Measurements from ENCODE around the gene CPEB1.

GRCh38 chr15:82648257-82649103 is 1.3 kb upstream of the CPEB1 start:
- TF ChIP-seq, protein P1, sequence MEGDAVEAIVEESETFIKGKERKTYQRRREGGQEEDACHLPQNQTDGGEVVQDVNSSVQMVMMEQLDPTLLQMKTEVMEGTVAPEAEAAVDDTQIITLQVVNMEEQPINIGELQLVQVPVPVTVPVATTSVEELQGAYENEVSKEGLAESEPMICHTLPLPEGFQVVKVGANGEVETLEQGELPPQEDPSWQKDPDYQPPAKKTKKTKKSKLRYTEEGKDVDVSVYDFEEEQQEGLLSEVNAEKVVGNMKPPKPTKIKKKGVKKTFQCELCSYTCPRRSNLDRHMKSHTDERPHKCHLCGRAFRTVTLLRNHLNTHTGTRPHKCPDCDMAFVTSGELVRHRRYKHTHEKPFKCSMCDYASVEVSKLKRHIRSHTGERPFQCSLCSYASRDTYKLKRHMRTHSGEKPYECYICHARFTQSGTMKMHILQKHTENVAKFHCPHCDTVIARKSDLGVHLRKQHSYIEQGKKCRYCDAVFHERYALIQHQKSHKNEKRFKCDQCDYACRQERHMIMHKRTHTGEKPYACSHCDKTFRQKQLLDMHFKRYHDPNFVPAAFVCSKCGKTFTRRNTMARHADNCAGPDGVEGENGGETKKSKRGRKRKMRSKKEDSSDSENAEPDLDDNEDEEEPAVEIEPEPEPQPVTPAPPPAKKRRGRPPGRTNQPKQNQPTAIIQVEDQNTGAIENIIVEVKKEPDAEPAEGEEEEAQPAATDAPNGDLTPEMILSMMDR (IDR thresholded peaks at IDR 0.05; ENCODE audit: insufficient read depth, low read length) = no peak
- TF ChIP-seq POLR2AphosphoS5 (IDR thresholded peaks at IDR 0.05; ENCODE audit: low read depth) = no peak

Data from HL-60 (cell line).